ENCODE measurements around the gene PERM1. TPM values are rescaled to one million over a fixed set of nuclear protein-coding genes. Genes with fewer than 3 reads are reported as not detected.
A peak's percentile ranks its signal among the peaks of the same experiment; 100 is the strongest.
"Not testable (repeated sequence)": the region's sequence is repeated elsewhere in the genome, so short reads cannot be mapped to it uniquely, and the experiment has no call there.

The PERM1 gene, protein sequence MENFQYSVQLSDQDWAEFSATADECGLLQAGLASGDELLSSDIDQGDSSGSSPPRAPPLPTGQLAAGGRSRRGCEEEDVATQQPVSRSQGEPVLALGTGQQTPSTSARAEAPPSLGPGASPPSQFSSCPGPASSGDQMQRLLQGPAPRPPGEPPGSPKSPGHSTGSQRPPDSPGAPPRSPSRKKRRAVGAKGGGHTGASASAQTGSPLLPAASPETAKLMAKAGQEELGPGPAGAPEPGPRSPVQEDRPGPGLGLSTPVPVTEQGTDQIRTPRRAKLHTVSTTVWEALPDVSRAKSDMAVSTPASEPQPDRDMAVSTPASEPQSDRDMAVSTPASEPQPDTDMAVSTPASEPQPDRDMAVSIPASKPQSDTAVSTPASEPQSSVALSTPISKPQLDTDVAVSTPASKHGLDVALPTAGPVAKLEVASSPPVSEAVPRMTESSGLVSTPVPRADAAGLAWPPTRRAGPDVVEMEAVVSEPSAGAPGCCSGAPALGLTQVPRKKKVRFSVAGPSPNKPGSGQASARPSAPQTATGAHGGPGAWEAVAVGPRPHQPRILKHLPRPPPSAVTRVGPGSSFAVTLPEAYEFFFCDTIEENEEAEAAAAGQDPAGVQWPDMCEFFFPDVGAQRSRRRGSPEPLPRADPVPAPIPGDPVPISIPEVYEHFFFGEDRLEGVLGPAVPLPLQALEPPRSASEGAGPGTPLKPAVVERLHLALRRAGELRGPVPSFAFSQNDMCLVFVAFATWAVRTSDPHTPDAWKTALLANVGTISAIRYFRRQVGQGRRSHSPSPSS
- total RNA-seq = not detected

DNA sequence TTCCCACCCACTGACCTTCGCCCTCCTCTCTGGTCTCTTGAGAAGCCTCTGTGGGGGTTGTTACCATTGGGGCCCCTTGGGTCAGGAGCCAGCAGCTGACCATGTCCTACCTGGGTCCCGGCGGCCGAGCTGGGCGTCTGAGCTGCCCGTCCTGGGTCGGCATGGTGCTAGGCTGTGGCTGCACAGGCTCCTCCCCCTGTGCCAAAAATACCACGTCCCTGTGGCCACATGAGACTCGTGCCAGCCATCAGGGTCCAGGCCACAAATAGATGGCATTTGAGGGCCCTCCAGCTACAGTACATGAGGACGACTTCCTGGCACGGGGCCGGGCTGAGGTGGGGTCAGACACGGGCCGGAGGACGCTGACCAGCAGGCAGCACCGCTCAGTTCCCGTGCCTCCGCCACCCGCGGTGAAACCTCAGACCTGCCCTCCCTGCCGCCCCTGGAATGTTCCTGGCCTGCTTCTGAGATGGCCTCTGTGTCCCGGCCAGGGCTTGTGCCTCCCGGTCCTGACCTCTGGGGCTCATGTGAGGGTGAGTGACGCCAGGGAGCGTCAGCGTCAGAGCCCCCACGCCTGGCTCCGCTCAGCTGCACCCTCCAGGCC is at the start of gene PERM1:
Gene PERM1 (minus strand): TSS at position 139 of the 604 bp plus-strand sequence. CDS start 1,064 bp downstream, outside the sequence.
- ATAC-seq (no peak), DNase-seq (ENCODE audit: low spot score in 2 of 2) (no peak)
- no peaks in the 10 kb centered on the region for H3K9me3 Mint-ChIP-seq
- peak within 1 kb of the TSS in 1 of 2 donors; percentile 29 for H3K27ac Mint-ChIP-seq
- H3K36me3 Mint-ChIP-seq = no peaks in the 10 kb centered on the region

DNA sequence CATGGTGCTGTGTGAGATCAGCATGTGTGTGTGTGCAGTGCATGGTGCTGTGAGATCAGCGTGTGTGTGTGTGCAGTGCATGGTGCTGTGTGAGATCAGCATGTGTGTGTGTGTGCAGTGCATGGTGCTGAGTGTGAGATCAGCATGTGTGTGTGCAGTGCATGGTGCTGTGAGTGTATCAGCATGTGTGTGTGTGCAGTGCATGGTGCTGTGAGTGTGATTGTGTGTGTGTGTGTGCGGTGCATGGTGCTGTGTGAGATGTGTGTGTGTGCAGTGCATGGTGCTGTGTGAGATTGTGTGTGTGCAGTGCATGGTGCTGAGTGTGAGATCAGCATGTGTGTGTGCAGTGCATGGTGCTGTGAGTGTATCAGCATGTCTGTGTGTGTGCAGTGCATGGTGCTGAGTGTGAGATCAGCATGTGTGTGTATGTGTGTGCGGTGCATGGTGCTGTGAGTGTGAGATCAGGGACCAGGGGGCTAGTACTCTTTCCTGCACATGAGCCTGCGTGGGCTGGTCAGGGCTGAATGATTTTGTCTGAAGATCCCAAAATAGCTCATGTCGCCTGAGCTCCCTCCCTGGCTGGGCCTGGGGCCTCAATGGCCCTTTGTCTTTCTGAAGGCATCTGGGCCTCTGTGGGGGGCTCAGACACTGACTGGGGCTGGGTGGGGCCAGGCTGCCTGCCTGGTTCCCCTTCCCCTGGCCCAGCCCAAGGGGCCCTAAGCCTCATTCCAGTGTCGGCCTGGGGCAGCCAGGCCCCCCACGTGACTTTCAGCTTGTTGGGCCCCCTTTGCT is 49.2 kb upstream of the PERM1 start:
- H3K9me3 Mint-ChIP-seq; DNase-seq (ENCODE audit: low spot score in 2 of 2); H3K36me3 Mint-ChIP-seq; H3K27ac Mint-ChIP-seq; ATAC-seq: not testable (repeated sequence)

DNA sequence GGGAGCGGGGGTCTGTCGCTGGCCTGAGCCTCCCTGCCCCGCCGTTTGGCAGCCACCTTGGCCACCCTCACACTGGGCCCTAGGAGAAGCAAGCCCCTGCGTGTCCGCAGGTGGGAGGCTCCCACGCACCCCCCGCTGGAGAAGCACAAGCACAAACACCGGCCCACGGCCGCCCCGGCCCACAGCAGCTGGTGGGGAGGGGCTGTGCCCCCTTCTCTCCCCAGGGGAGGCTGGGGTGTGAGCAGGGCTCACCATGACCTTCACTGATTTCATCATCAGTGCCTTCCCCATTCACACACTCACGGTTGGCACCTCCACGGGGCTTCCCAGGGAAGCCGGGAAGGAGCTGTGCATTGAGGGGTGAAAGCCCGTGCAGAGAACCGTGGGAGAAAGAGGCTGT is 45.9 kb upstream of the PERM1 start:
- no peak overlapping the region for H3K27ac Mint-ChIP-seq
- ATAC-seq = no peak
- no peaks in the 10 kb centered on the region for H3K9me3 Mint-ChIP-seq
- DNase-seq (ENCODE audit: low spot score in 2 of 2) = no peak
- H3K36me3 Mint-ChIP-seq = no peaks in the 10 kb centered on the region

DNA sequence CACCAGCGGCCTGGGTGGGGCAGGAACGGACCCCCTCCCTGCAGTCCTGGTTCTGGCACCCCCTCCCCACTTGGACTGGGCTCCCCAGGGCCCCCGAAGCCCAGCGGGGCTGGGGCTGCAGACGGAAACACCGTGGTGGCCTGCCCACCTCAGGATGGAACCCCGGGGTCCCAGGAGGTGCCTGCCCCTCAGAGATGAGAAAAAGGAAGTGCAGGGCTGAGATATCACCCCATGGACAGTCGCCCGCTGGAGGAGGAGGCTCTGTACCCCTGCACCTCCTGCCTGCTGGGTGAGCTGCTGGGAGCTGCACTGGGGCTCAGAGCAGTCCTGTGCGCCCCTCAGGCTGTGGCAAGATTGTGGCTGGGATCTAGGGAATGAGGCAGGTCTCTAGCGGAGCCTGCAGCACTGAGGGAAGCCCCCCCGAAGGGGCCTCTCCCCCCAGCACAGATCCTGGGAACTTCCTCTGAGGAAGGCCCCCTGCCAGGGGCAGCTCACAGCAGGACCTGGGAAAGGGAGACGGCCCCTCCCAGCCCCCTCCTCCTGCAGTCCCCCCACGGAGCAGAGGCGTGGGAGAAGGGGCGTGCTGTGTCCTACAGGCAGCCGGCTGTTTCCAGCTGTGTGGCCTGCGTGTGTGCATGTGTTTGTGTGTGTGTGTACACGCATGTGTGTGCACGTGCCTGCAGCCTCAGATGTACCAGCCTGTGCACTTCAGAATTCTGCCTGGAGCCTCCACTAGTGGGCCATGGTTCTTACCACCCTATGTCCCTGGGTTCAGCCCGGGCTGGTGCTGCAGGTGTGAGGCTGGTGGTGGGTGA is 44.9 kb upstream of the PERM1 start:
- ATAC-seq = no peak
- no peaks in the 10 kb centered on the region for H3K36me3 Mint-ChIP-seq

DNA sequence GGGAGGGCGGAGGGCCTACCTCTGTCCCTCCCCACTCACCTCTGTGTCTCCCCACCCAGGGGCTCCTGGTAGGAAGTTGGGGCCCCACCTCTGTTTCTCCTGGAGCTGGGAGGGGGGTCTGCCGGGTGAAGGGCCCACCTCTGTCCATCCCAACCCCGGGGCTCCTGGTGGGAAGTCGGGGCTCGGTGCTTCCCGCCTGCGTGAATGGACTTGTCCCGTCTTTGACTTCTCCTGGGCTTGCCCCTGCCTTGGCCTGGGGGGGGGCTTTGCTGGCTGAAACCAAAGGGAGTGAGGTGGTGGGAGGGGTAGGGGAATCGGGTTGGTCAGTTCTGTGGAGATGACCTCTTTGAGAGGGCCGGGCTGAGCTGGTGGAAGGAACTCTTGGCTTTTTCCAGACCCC is 43.8 kb upstream of the PERM1 start:
- DNase-seq (ENCODE audit: low spot score in 2 of 2) = no peak
- no peak overlapping the region for H3K27ac Mint-ChIP-seq
- H3K36me3 Mint-ChIP-seq = no peaks in the 10 kb centered on the region
- ATAC-seq = no peak
- no peaks in the 10 kb centered on the region for H3K9me3 Mint-ChIP-seq

More for the DNA sequence above, 44.9 kb upstream of the PERM1 start:
- H3K9me3 Mint-ChIP-seq = no peaks in the 10 kb centered on the region
- no peak overlapping the region for H3K27ac Mint-ChIP-seq
- DNase-seq (ENCODE audit: low spot score in 2 of 2) = no peak

DNA sequence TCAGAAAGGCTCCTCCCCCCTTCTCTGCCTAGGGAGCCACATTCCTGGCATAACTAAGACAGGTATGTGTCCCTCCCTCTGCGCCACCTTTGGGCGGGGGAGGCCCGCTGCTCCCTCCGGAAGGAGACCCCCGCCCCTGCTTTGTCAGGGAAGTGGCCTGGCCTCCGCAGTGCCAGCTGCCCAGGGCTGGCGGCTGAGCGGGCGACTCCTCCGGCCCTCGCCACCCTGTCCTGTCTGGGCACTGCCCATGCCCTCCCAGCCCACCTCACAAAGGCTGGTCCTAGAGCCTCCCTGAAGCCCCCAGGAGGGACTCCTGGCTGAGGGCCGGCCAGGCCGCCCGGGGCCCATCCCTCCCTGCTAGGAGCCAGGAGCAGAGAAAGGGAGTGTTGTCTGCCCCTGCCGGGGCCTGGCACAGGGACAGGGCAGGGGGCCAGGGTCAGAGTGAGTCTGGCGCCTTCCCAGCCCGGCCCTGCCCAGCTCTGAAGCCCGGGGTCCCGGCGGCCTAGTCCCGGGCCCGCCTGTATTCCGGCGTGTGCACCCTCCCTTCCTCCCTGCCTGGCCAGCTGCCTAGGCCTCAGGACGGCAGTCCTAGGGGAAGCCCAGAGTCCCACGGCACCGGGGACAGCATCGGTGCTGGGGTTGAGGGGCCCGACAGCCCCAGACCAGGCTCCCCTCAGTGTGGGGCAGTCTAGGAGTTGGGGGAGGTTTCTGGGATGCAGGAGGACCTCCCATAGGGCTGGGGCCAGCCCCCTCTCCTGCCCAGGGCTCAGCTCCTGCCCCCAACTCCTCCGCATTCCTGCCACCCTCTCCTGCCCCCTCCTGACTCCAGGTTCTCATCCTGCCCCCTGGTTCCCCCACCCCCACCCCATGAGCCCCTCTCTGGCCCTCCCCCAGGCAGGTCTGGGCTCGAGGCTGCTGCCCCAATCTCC is 43.1 kb upstream of the PERM1 start:
- ATAC-seq (no peak), DNase-seq (ENCODE audit: low spot score in 2 of 2) (no peak)
- no peaks in the 10 kb centered on the region for H3K9me3 Mint-ChIP-seq
- H3K36me3 Mint-ChIP-seq = no peaks in the 10 kb centered on the region
- H3K27ac Mint-ChIP-seq = no peak overlapping the region

DNA sequence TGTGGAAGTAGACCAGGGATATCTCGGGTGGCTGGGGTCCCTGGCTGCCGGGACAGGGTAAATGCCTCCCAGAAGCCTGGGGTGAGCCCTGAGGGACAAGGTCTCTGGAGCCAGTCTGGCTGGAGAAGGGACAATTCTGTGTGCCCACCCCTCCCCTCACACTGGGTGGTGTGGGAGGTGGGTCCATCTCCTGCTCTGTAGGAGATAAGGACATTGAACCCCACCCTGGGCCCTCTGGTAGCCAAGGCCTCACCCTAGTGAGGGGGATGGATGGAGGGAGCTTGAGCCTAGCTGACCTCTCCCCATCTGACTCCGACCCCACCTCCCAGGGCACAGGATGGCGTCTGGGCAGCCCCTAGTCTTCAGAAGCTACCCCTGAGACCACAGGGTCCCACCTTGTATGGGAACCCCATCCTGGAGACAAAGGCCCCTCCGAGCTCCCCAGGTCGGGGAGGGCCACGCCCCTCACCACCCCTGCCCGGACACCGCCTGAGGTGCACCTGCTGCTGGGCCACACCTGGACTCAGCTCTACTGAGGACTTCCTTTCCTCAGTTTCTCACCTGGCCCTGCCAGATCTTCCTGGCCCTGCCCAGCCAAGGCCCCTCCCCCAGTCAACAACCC is 42.4 kb upstream of the PERM1 start:
- no peak for DNase-seq (ENCODE audit: low spot score in 2 of 2)
- ATAC-seq = no peak
- Mint-ChIP-seq H3K27ac (no peak overlapping the region), H3K9me3 (no peaks in the 10 kb centered on the region), H3K36me3 (no peaks in the 10 kb centered on the region)

DNA sequence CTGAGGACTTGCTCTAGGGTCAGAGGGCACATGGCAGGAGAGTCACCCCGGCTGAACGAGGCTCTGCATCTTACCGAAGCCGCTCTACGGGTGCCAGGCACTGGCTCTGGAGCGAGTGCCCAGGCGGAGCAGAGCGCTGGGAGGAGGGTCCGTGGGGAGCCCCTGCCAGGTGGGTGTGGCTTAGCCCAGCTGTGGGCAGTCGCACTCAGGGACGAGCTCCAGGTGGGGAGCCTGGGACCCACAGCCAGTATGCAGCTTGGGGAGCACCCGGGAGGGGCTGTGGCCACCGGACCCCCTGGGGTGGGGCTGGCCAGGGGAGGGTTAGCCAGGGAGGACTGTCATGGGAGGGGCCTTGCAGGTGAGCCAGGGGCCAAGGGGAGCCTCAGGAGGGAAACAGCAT is 41.8 kb upstream of the PERM1 start:
- Mint-ChIP-seq H3K9me3 (no peaks in the 10 kb centered on the region), H3K27ac (no peak overlapping the region), H3K36me3 (no peaks in the 10 kb centered on the region)
- DNase-seq (ENCODE audit: low spot score in 2 of 2) (no peak), ATAC-seq (no peak)

DNA sequence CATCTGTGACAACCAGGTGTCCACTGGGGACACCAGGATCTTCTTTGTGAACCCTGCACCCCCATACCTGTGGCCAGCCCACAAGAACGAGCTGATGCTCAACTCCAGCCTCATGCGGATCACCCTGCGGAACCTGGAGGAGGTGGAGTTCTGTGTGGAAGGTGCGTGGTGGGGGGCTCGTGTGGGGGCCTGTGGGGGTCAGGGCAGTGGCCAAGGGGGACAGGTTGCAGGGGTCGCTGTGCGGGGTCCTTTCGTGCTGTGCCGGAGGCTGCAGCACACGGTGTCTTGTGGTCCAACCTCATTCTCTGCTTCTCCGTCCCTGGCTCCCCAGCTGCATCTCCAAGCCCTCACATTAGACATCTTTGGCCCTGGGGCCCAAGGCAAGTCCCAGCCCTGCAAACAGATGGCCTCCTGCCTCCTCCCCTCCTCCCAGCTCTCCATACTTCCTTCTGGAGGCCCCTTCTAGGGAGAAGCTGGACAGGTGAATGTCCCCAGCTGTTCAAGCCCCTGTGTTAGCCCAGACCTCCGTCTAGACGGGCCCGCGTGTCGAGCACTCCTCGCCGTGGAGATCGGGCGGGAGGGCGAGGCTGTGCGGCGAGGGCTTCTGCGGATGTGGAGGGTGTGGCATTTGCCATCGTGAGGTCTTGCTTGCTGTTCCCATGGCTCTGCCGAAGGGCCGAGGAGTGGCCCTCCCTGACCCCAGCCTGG is 40.6 kb upstream of the PERM1 start:
- H3K9me3 Mint-ChIP-seq = no peaks in the 10 kb centered on the region
- no peaks in the 10 kb centered on the region for H3K36me3 Mint-ChIP-seq
- no peak for ATAC-seq
- H3K27ac Mint-ChIP-seq = no peak overlapping the region
- DNase-seq (ENCODE audit: low spot score in 2 of 2) = no peak

DNA sequence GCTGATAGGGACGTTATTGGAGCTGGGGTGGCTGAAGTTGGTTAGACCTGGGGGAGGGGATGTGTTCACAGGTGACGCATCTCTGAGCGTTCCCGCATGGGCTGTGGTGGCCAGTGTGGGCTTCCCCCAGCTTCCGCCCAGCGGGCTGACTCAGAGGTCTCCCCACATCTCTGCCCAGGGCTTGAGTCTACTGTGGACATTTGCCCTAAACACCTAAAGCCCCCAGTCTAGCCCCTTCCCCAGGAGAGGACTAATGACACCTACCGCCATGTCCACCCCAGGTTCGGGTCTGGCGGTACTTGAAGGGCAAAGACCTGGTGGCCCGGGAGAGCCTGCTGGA is 40.0 kb upstream of the PERM1 start:
- peaks cover 0 to 5% of the 10 kb centered on the region in 2 donors for H3K36me3 Mint-ChIP-seq
- H3K9me3 Mint-ChIP-seq = no peaks in the 10 kb centered on the region
- H3K27ac Mint-ChIP-seq = no peak overlapping the region
- ATAC-seq = peak in 1 of 2 donors; percentile 15
- no peak for DNase-seq (ENCODE audit: low spot score in 2 of 2)

DNA sequence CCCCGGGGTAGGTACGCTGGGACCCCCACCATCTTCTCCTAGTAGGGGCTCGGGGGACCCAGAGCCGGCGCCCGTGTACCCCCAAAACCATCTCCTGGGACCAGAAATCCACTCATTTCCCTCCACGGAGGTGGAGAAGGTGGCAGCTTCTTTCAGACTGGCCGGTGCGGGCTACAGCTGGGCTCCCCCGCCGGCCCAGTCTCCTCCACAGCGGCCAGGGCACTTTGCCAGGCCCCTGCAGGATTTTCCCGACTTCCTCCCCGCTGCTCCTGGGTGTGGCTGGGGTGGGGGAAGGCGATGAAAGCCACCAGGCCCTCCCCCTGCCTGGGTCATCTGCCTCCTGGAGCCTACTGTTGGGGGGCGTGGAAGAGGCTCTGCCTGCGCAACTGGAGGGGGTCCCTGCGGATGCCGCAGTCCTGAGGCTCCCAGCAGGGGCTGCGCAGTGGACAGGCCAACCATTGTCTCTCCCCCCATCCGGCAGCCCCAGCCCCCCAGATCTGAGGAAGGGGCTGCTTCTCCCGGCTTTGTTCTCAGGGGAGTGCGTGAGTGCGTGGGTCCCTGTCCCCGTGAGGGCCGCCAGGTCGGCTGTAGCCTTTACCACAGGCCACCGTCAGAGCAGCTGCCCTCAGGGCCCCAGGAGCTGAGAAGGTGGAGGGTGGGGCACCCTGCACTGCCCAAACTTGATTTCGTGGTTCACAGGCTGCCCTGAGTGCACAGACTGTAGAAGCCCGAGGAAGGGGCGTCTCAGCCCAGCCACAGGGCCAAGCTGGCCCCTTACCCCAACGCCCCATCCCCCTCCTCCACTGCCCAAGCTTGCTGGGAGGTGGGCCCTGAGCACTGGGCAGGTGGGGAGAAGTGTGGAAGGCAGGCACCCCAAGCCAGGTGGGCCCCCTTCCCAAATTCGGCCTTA is 39.4 kb upstream of the PERM1 start:
- DNase-seq (ENCODE audit: low spot score in 2 of 2) = no peak
- Mint-ChIP-seq H3K27ac (no peak overlapping the region), H3K36me3 (peaks cover 0 to 5% of the 10 kb centered on the region in 2 donors), H3K9me3 (no peaks in the 10 kb centered on the region)
- ATAC-seq = no peak

DNA sequence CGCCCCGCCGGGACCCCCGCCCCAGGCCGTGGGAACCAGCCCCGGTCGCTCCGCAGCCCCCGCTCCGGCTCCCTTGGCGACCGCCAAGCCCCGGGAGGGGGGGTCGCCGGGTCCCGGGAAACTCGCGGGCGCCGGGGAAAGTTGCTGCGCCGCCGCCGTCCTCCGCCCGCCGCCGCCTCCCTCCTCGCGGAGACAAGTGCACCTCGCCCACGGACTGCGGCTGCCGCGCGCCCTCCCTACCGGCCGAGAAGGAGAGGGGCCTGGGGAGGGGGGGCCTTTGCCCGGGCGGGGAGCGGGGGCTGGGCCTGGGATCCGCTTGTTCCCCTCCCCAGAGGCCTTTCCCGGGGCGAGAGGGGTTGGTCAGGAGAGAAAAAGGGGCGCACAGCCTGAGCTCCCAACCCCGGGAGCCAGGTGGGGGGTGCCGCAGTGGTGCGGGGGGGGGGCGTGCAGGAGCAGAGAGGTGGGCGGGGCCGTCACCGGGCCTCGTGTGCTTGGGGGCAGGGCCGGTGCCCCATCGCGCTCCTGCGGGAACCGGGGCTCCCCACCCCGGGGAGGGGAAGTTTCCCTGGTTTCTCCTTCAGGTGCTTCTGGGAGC is 38.6 kb upstream of the PERM1 start:
- Mint-ChIP-seq H3K9me3 (no peaks in the 10 kb centered on the region), H3K27ac (no peak overlapping the region), H3K36me3 (peaks cover 0 to 5% of the 10 kb centered on the region in 2 donors)
- ATAC-seq = no peak
- DNase-seq (ENCODE audit: low spot score in 2 of 2) = no peak

DNA sequence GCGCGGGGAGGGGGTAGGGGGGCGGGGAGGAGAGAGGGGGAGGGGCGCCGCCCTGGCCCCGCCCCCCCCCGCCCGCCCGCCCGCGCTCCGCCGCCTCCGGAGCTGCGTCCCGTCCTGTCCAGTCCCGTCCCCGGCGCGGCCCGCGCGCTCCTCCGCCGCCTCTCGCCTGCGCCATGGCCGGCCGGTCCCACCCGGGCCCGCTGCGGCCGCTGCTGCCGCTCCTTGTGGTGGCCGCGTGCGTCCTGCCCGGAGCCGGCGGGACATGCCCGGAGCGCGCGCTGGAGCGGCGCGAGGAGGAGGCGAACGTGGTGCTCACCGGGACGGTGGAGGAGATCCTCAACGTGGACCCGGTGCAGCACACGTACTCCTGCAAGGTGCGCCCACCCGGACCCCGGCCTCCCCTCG is 38.1 kb upstream of the PERM1 start, which contains the start of gene AGRN:
Gene AGRN (plus strand): TSS at position 121 of the 405 bp plus-strand sequence. CDS start 53 bp downstream, at position 174.
- Mint-ChIP-seq H3K36me3 (peaks cover 0 to 5% of the 10 kb centered on the region in 2 donors), H3K9me3 (no peaks in the 10 kb centered on the region), H3K27ac (no peak within 1 kb of the TSS)

More for the DNA sequence above, 38.1 kb upstream of the PERM1 start, which contains the start of gene AGRN:
- ATAC-seq = peak; percentile 36 to 50
- no peak for DNase-seq (ENCODE audit: low spot score in 2 of 2)
